ENCODE measurements around the gene SLC12A8.

SLC12A8 gene

GRCh38 chr3:125144653-125145314 is 67.8 kb downstream of the SLC12A8 start:
- TF ChIP-seq CTCF (conservative IDR thresholded peaks at IDR 0.05; ENCODE audit: low read depth, low read length) = no peak
- DNase-seq (ENCODE audit: low read depth) = no peak
- H3K4me3 ChIP-seq (ENCODE audit: low read length) = no peak overlapping the region

GRCh38 chr3:125143982-125144652 is 68.4 kb downstream of the SLC12A8 start:
- DNase-seq (ENCODE audit: low read depth) = no peak
- no peak for TF ChIP-seq CTCF (conservative IDR thresholded peaks at IDR 0.05; ENCODE audit: low read depth, low read length)
- no peak overlapping the region for H3K4me3 ChIP-seq (ENCODE audit: low read length)

GRCh38 chr3:125143538-125143937 is 69.0 kb downstream of the SLC12A8 start:
- no peak overlapping the region for H3K4me3 ChIP-seq (ENCODE audit: low read length)
- no peak for TF ChIP-seq CTCF (conservative IDR thresholded peaks at IDR 0.05; ENCODE audit: low read depth, low read length)
- DNase-seq (ENCODE audit: low read depth) = no peak

GRCh38 chr3:125142940-125143339 is 69.6 kb downstream of the SLC12A8 start:
- DNase-seq (ENCODE audit: low read depth) = no peak
- no peak overlapping the region for H3K4me3 ChIP-seq (ENCODE audit: low read length)
- TF ChIP-seq CTCF (conservative IDR thresholded peaks at IDR 0.05; ENCODE audit: low read depth, low read length) = no peak

- no peak for TF ChIP-seq CTCF (conservative IDR thresholded peaks at IDR 0.05; ENCODE audit: low read depth, low read length)
- DNase-seq (ENCODE audit: low read depth) = no peak
- H3K4me3 ChIP-seq (ENCODE audit: low read length) = no peak overlapping the region
Measured at GRCh38 chr3:125142420-125142778, 70.1 kb downstream of the SLC12A8 start.

- TF ChIP-seq CTCF (conservative IDR thresholded peaks at IDR 0.05; ENCODE audit: low read depth, low read length) = peak; percentile 43
- DNase-seq (ENCODE audit: low read depth) = no peak
- H3K4me3 ChIP-seq (ENCODE audit: low read length) = peak overlapping the region; percentile 29
Measured at GRCh38 chr3:125141596-125142419, 70.7 kb downstream of the SLC12A8 start.
